BLaER1 (cell line): ENCODE measurements around the gene TSPAN15.
"Not testable (repeated sequence)": the region's sequence is repeated elsewhere in the genome, so short reads cannot be mapped to it uniquely, and the experiment has no call there.

ENCODE experiments used
- H3K27ac ChIP-seq: shearing (Covaris generic); formaldehyde crosslinking; 2 replicates; pipeline ENCODE4 v1.8.1; 2022
- H3K27me3 ChIP-seq: shearing (Covaris generic); formaldehyde crosslinking; 2 replicates; pipeline ENCODE4 v1.8.1; 2022
- H3K36me3 ChIP-seq: shearing (Covaris generic); formaldehyde crosslinking; 2 replicates; pipeline ENCODE4 v1.8.1; 2022
- H3K4me1 ChIP-seq: shearing (Covaris generic); formaldehyde crosslinking; 2 replicates; pipeline ENCODE4 v1.8.1; 2022
- H3K4me2 ChIP-seq: shearing (Covaris generic); formaldehyde crosslinking; 2 replicates; pipeline ENCODE4 v1.8.1; 2022
- H3K4me3 ChIP-seq: shearing (Covaris generic); formaldehyde crosslinking; 2 replicates; pipeline ENCODE4 v1.8.1; 2022
- H3K9ac ChIP-seq: shearing (Covaris generic); formaldehyde crosslinking; 2 replicates; pipeline ENCODE4 v1.8.1; 2022
- H3K9me3 ChIP-seq: shearing (Covaris generic); formaldehyde crosslinking; 2 replicates; pipeline ENCODE4 v1.8.1; 2022
- H4K20me1 ChIP-seq: shearing (Covaris generic); formaldehyde crosslinking; 2 replicates; pipeline ENCODE4 v1.8.1; 2022
- Cebpa-rat ChIP-seq: shearing (Covaris generic); IDR thresholded peaks from 2 replicates; pipeline ENCODE4 v1.8.1; 2022

TSPAN15 gene

GRCh38 chr10:69517271-69517848 lies 66.1 kb downstream of the TSPAN15 start:
- Histone ChIP-seq H3K4me1 (no peaks in the 10 kb centered on the region), H3K27ac (no peak overlapping the region), H3K9me3 (no peaks in the 10 kb centered on the region), H3K9ac (no peak overlapping the region), H3K4me2 (no peak overlapping the region), H4K20me1 (no peaks in the 10 kb centered on the region), H3K4me3 (no peak overlapping the region), H3K36me3 (no peaks in the 10 kb centered on the region), H3K27me3 (no peaks in the 10 kb centered on the region)
- no peak for TF ChIP-seq Cebpa-rat

- Histone ChIP-seq H3K27me3 (no peaks in the 10 kb centered on the region), H3K4me1 (no peaks in the 10 kb centered on the region), H4K20me1 (no peaks in the 10 kb centered on the region), H3K4me2 (no peak overlapping the region), H3K9me3 (no peaks in the 10 kb centered on the region), H3K4me3 (no peak overlapping the region), H3K9ac (no peak overlapping the region), H3K27ac (no peak overlapping the region), H3K36me3 (no peaks in the 10 kb centered on the region)
- TF ChIP-seq Cebpa-rat: no peak
These were observed 76.7 kb downstream of the TSPAN15 start for GRCh38 chr10:69527961-69528360.

DNA sequence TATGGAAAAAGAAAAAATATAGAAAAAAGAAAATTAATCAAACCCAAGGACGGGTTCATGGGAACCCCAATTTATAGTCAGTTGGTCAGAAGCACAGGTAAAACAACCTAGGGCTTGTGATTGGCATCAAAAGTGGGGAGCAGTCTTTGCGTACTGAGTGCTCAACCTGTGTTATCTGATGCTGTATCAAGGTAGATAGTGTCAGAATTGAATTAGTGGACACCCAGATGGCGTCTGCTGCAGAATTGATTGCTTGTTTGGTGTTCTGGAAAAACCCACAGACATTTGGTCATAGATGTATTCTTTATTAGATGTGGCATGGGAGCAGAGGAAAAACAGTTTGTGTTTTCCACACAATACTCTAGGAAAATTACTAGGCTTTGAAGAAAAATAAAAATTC lies 82.4 kb downstream of the TSPAN15 start:
- Histone ChIP-seq H3K4me2 (no peak overlapping the region), H3K9me3 (no peaks in the 10 kb centered on the region), H3K36me3 (no peaks in the 10 kb centered on the region), H3K4me3 (no peak overlapping the region), H3K4me1 (no peaks in the 10 kb centered on the region), H3K27ac (no peak overlapping the region), H4K20me1 (no peaks in the 10 kb centered on the region), H3K9ac (no peak overlapping the region), H3K27me3 (no peaks in the 10 kb centered on the region)
- no peak for TF ChIP-seq Cebpa-rat

- not testable (repeated sequence) for H4K20me1 ChIP-seq, H3K4me1 ChIP-seq, H3K9ac ChIP-seq, H3K27me3 ChIP-seq, H3K4me3 ChIP-seq, H3K4me2 ChIP-seq, H3K36me3 ChIP-seq, H3K27ac ChIP-seq
- peaks cover 22% of the 10 kb centered on the region for H3K9me3 ChIP-seq
These were observed 85.3 kb downstream of the TSPAN15 start for GRCh38 chr10:69536521-69536920.

DNA sequence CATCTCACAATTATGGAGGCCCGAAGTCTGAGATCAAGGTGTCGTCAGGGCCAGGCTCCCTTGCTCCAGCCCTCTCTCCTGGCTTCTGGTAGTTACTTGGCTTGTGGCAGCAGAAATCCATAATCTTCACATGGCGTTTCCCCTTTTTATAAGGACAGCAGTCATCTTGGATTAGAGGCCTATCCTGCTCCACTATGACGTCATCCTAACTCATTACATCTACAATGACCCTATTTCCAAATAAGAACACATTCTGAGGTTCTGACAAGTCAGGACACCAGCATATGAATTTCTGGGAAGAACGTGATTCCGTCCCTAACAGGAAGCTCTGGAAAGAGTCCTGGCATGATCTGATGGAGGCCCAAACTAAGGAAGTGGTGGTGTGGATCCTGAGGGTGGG lies 86.2 kb downstream of the TSPAN15 start:
- no peak for TF ChIP-seq Cebpa-rat
- Histone ChIP-seq H3K27ac (no peak overlapping the region), H4K20me1 (no peaks in the 10 kb centered on the region), H3K4me1 (no peaks in the 10 kb centered on the region), H3K27me3 (no peaks in the 10 kb centered on the region), H3K4me2 (no peak overlapping the region), H3K4me3 (no peak overlapping the region), H3K9ac (no peak overlapping the region), H3K36me3 (no peaks in the 10 kb centered on the region), H3K9me3 (peaks cover 31% of the 10 kb centered on the region)

- no peaks in the 10 kb centered on the region for H4K20me1 ChIP-seq
- H3K4me2 ChIP-seq: no peak overlapping the region
- no peak overlapping the region for H3K9ac ChIP-seq
- peaks cover 33% of the 10 kb centered on the region for H3K9me3 ChIP-seq
- no peak for TF ChIP-seq Cebpa-rat
- no peaks in the 10 kb centered on the region for H3K27me3 ChIP-seq
- no peak overlapping the region for H3K27ac ChIP-seq
- no peak overlapping the region for H3K4me3 ChIP-seq
- no peaks in the 10 kb centered on the region for H3K4me1 ChIP-seq
- no peaks in the 10 kb centered on the region for H3K36me3 ChIP-seq
These were observed 87.2 kb downstream of the TSPAN15 start for GRCh38 chr10:69538461-69538860.

GRCh38 chr10:69541463-69541862 lies 90.2 kb downstream of the TSPAN15 start:
- no peak overlapping the region for H3K4me2 ChIP-seq
- H3K9ac ChIP-seq: no peak overlapping the region
- H3K27ac ChIP-seq: no peak overlapping the region
- no peaks in the 10 kb centered on the region for H3K27me3 ChIP-seq
- no peak overlapping the region for H3K4me3 ChIP-seq
- peaks cover 33% of the 10 kb centered on the region for H3K9me3 ChIP-seq
- no peak for TF ChIP-seq Cebpa-rat
- H3K36me3 ChIP-seq: no peaks in the 10 kb centered on the region
- H4K20me1 ChIP-seq: no peaks in the 10 kb centered on the region
- H3K4me1 ChIP-seq: no peaks in the 10 kb centered on the region

DNA sequence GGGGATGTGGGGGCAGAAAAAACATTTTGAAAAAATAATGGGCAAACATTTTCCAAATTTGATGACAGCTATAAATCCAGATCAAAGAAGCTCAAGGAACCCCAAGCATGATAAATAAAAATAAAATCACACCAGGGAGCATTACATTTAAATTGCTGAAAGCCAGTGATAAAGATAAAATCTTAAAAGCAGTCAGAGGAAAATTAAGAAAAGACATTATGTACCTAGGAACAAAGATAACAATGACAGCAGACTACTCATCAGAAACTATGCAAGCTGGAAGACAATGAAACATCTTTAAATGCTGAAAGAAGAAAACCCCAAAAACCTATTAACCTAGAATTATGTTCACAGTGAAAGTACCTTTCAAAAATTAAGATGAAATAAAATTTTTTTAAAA lies 98.7 kb downstream of the TSPAN15 start:
- TF ChIP-seq Cebpa-rat: no peak
- no peaks in the 10 kb centered on the region for H4K20me1 ChIP-seq
- H3K4me2 ChIP-seq: no peak overlapping the region

DNA sequence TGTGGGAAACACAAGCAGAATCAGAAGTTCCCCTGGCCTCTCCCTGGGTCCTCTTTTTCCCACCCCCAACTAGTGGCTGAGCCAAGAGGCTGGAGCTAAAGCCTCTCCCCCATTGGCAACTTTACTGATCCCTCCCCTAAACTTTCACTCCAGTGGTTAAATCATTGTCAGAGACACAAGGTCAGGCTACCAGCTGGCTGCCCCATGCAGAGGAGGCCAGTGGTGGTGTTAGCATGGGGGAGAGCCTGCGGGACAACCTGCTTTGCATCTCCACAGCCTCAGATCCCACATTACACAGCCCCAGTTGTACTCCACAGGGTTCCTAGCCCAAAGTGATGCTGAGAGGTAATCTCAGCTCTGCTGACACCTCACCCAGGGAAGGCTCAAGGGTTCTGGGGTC lies 101.0 kb downstream of the TSPAN15 start:
- no peak overlapping the region for H3K4me2 ChIP-seq
- no peak for TF ChIP-seq Cebpa-rat
- peaks cover 33% of the 10 kb centered on the region for H3K9me3 ChIP-seq
- H3K36me3 ChIP-seq: no peaks in the 10 kb centered on the region
- H3K27me3 ChIP-seq: no peaks in the 10 kb centered on the region
- no peak overlapping the region for H3K27ac ChIP-seq
- H3K4me1 ChIP-seq: no peaks in the 10 kb centered on the region
- H3K4me3 ChIP-seq: no peak overlapping the region
- no peak overlapping the region for H3K9ac ChIP-seq
- no peaks in the 10 kb centered on the region for H4K20me1 ChIP-seq

More for the DNA sequence above, 98.7 kb downstream of the TSPAN15 start:
- H3K9me3 ChIP-seq: peaks cover 33% of the 10 kb centered on the region
- no peaks in the 10 kb centered on the region for H3K36me3 ChIP-seq
- no peaks in the 10 kb centered on the region for H3K4me1 ChIP-seq
- H3K9ac ChIP-seq: no peak overlapping the region
- no peak overlapping the region for H3K27ac ChIP-seq
- H3K27me3 ChIP-seq: no peaks in the 10 kb centered on the region
- no peak overlapping the region for H3K4me3 ChIP-seq

DNA sequence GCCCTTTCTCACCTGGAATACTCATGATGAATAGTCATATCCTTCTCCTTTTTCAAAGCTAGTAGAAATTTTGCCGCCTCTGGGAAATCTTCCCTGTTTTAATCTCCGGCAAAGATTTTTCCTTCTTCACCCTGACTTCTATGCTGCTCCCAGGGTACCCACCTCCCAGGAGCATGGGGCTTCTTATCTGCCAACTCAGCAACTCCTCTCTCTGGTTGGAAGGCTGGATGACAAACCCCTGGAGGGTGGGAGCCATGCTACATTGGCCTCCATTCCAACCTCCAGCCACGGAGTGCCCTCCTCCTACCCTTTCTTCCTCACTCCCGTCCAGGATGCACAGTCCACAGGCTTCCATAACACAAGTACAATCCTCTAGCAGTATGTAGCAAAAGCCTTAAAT lies 102.1 kb downstream of the TSPAN15 start:
- Histone ChIP-seq H3K4me1 (peaks cover 2% of the 10 kb centered on the region), H3K27ac (no peak overlapping the region), H3K4me2 (no peak overlapping the region), H3K4me3 (no peak overlapping the region), H4K20me1 (no peaks in the 10 kb centered on the region), H3K9ac (no peak overlapping the region), H3K36me3 (no peaks in the 10 kb centered on the region), H3K27me3 (no peaks in the 10 kb centered on the region), H3K9me3 (peaks cover 33% of the 10 kb centered on the region)
- TF ChIP-seq Cebpa-rat: no peak

- peaks cover 20% of the 10 kb centered on the region for H3K9me3 ChIP-seq
- no peak overlapping the region for H3K4me2 ChIP-seq
These were observed 103.3 kb downstream of the TSPAN15 start for GRCh38 chr10:69554611-69555010.

More at GRCh38 chr10:69554611-69555010, 103.3 kb downstream of the TSPAN15 start:
- no peaks in the 10 kb centered on the region for H3K27me3 ChIP-seq
- H4K20me1 ChIP-seq: no peaks in the 10 kb centered on the region
- no peaks in the 10 kb centered on the region for H3K36me3 ChIP-seq
- no peak overlapping the region for H3K4me3 ChIP-seq
- H3K4me1 ChIP-seq: peaks cover 7% of the 10 kb centered on the region
- TF ChIP-seq Cebpa-rat: no peak
- H3K27ac ChIP-seq: no peak overlapping the region
- H3K9ac ChIP-seq: no peak overlapping the region
